ENCODE measurements around the gene MRPS6.
A peak's percentile ranks its signal among the peaks of the same experiment; 100 is the strongest.

Gene MRPS6

GRCh38 chr21:34073749-34074282 is 438 bp downstream of the MRPS6 start:
- H3K79me2 ChIP-seq = no peaks in the 10 kb centered on the region
- no peak overlapping the region for H3K27ac ChIP-seq
- TF ChIP-seq, protein P1, sequence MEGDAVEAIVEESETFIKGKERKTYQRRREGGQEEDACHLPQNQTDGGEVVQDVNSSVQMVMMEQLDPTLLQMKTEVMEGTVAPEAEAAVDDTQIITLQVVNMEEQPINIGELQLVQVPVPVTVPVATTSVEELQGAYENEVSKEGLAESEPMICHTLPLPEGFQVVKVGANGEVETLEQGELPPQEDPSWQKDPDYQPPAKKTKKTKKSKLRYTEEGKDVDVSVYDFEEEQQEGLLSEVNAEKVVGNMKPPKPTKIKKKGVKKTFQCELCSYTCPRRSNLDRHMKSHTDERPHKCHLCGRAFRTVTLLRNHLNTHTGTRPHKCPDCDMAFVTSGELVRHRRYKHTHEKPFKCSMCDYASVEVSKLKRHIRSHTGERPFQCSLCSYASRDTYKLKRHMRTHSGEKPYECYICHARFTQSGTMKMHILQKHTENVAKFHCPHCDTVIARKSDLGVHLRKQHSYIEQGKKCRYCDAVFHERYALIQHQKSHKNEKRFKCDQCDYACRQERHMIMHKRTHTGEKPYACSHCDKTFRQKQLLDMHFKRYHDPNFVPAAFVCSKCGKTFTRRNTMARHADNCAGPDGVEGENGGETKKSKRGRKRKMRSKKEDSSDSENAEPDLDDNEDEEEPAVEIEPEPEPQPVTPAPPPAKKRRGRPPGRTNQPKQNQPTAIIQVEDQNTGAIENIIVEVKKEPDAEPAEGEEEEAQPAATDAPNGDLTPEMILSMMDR (IDR thresholded peaks at IDR 0.05) = no peak
- H3K27me3 ChIP-seq (ENCODE audit: control insufficient read depth, insufficient read depth, low read length) = no peaks in the 10 kb centered on the region
- H3K4me1 ChIP-seq = peaks cover 3% of the 10 kb centered on the region
- H3K4me2 ChIP-seq (ENCODE audit: low read length) = peak overlapping the region; percentile 93
- no peaks in the 10 kb centered on the region for H3K9me3 ChIP-seq (ENCODE audit: control insufficient read depth, low read length)
- H3K4me3 ChIP-seq (ENCODE audit: low read depth, low read length) = peak overlapping the region; percentile 72
- H3K9ac ChIP-seq = no peak overlapping the region
- H3K36me3 ChIP-seq (ENCODE audit: control insufficient read depth, insufficient read depth, low read length) = no peaks in the 10 kb centered on the region
- H2AFZ ChIP-seq = peak overlapping the region; percentile 70

DNA sequence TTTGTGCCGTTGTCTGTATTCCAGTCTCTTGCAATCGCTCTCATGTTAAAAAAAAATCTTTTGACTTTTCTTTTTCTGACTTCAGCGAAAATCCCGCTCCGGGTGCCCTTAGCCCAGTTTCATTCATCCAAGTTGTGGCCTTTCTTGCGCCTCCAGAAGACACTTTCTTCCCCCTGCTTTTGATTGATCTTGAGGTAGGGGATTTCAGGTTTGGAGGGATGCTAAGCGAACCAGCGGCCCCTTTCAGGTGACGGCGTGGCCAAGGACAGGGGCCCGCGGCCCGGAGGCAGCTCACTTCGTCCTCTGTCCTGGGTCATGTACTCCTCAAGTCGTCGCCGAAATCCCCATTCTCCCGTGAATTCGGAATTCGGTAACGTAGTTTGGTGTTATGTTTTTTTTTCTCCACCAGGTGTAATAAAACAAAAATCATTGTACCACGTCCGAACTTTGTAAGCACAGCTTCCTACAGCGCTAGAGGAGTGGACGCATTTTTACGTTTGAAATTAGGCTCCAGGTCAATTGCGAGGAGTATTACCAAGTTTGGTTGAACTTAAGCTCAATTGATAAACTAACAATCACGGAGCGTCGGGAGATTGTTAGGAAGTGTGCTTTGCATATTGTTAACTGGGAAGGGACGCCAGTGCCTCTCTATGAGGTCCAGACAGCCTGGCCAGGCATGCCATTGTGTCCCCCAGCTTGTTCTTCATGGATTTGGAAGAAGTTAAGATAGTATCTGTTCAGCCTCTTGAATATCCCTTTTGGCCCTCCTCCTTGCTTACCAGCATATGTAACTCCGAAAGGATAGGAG is 1.1 kb downstream of the MRPS6 start:
- Histone ChIP-seq H2AFZ (peak overlapping the region; percentile 20), H3K9me3 (ENCODE audit: control insufficient read depth, low read length) (no peaks in the 10 kb centered on the region), H3K4me1 (peaks cover 3% of the 10 kb centered on the region), H3K36me3 (ENCODE audit: control insufficient read depth, insufficient read depth, low read length) (no peaks in the 10 kb centered on the region), H3K79me2 (no peaks in the 10 kb centered on the region), H3K9ac (no peak overlapping the region), H3K4me2 (ENCODE audit: low read length) (peak overlapping the region; percentile 93), H3K27ac (peak overlapping the region; percentile 36), H3K27me3 (ENCODE audit: control insufficient read depth, insufficient read depth, low read length) (no peaks in the 10 kb centered on the region), H3K4me3 (ENCODE audit: low read depth, low read length) (peak overlapping the region; percentile 72)
- TF ChIP-seq, protein P1 (IDR thresholded peaks at IDR 0.05) = no peak

DNA sequence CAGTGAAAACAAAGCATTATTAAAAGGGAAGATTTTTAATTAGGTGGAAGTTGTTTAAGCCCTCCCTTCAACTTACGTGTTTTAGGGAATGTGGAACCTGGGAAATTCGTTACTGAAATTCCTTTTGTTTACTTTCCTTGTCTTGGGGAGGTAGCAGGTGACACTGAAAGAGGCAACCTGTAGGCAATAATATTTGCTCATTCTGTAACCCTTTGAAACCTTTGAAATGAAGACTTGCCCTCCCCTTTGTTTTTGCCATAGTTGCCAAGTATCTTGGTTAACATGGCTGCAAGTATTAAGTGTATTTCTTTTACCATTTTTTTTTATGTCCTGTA is 1.7 kb downstream of the MRPS6 start:
- peaks cover 3% of the 10 kb centered on the region for H3K4me1 ChIP-seq
- TF ChIP-seq, protein P1 (IDR thresholded peaks at IDR 0.05) = no peak

DNA sequence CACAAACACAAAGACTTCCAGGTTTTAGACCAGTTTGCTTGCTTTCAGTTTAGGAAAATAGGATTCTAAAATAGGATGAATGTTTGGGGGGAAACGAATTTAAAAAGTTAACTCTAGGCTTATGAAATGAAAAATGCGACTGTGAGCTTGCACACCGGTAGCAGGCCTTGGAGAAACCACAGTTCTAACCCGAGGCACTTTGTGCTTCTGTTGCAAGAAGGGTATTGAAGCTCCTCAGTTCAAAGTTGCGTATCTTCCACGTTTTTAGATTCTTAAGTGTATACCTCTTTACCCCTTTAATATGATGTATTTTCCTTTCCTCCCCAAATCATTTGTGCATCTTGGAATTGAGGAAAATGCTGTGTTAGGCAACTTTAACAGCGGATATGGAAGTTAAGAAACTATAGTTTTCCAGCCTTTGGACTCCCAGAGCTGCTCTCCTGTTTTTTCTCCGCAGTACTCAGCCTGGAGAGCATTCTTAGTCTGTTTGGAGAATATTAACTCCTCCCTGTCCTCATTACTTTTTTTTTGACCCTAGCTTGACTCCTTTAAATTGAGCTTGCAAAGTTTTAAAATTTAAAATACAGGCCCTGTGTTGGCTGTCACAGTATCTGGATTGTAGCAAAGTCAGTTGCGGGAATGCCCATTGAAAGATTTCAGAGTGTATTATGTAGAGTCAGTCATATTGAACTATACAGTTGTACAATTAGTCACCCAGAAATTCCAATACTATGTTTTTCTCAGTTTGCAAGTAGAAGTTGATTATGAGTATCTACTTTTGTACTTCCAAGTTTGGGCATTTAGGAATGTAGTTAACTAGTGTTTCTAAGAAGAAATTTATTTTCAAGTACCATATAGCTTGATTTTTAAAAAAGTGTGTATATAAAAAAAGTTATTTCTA is 2.6 kb downstream of the MRPS6 start:
- H3K36me3 ChIP-seq (ENCODE audit: control insufficient read depth, insufficient read depth, low read length) = no peaks in the 10 kb centered on the region
- H3K4me3 ChIP-seq (ENCODE audit: low read depth, low read length) = no peak overlapping the region
- H3K27me3 ChIP-seq (ENCODE audit: control insufficient read depth, insufficient read depth, low read length) = no peaks in the 10 kb centered on the region
- peaks cover 3% of the 10 kb centered on the region for H3K4me1 ChIP-seq
- H2AFZ ChIP-seq = no peak overlapping the region
- no peaks in the 10 kb centered on the region for H3K9me3 ChIP-seq (ENCODE audit: control insufficient read depth, low read length)
- no peak overlapping the region for H3K9ac ChIP-seq
- TF ChIP-seq, protein P1 (IDR thresholded peaks at IDR 0.05) = no peak
- peaks cover 8% of the 10 kb centered on the region for H3K79me2 ChIP-seq
- no peak overlapping the region for H3K4me2 ChIP-seq (ENCODE audit: low read length)
- no peak overlapping the region for H3K27ac ChIP-seq

More for the DNA sequence above, 1.7 kb downstream of the MRPS6 start:
- no peak overlapping the region for H3K9ac ChIP-seq
- H2AFZ ChIP-seq = no peak overlapping the region
- no peaks in the 10 kb centered on the region for H3K27me3 ChIP-seq (ENCODE audit: control insufficient read depth, insufficient read depth, low read length)
- H3K9me3 ChIP-seq (ENCODE audit: control insufficient read depth, low read length) = no peaks in the 10 kb centered on the region
- no peaks in the 10 kb centered on the region for H3K36me3 ChIP-seq (ENCODE audit: control insufficient read depth, insufficient read depth, low read length)
- H3K27ac ChIP-seq = no peak overlapping the region
- peak overlapping the region; percentile 72 for H3K4me3 ChIP-seq (ENCODE audit: low read depth, low read length)
- H3K4me2 ChIP-seq (ENCODE audit: low read length) = peak overlapping the region; percentile 93
- no peaks in the 10 kb centered on the region for H3K79me2 ChIP-seq
